HEK293T (cell line): ENCODE data around the gene MYBPC3.

Experiments used
- CTCF ChIA-PET: fragments of 350-600 bp; formaldehyde crosslinking; extraction: SDS; loops from one replicate; lab custom pipeline; 2021; ENCODE audit warnings: antibody characterized with exemption, inconsistent platforms; lab: Yijun Ruan, JAX
- POLR2A ChIA-PET: fragments of 350-600 bp; formaldehyde crosslinking; extraction: SDS; loops from one replicate; lab custom pipeline; 2020; ENCODE audit warnings: antibody characterized with exemption, inconsistent platforms; lab: Yijun Ruan, JAX
- DNase-seq: peaks from one replicate; pipeline ENCODE4 v3.0.0; 2012; ENCODE audit warnings: mixed read lengths; ENCODE audit errors: extremely low spot score
- ARNT ChIP-seq: fragments of 450-650 bp; IDR thresholded peaks from 2 replicates; pipeline ENCODE4 v1.6.1; 2017; ENCODE audit warnings: mild to moderate bottlenecking
- BHLHE40 ChIP-seq: fragments of 450-650 bp; IDR thresholded peaks from 2 replicates; pipeline ENCODE4 v1.6.1; 2016; ENCODE audit warnings: mild to moderate bottlenecking, moderate library complexity, borderline replicate concordance
- CTBP1 ChIP-seq: fragments of 450-650 bp; IDR thresholded peaks from 2 replicates; pipeline ENCODE4 v1.6.1; 2016; ENCODE audit warnings: borderline replicate concordance
- ELF4 ChIP-seq: fragments of 450-650 bp; IDR thresholded peaks from 2 replicates; pipeline ENCODE4 v1.6.1; 2017; ENCODE audit warnings: antibody characterized with exemption
- FOXA1 ChIP-seq: fragments of 450-650 bp; IDR thresholded peaks from 2 replicates; pipeline ENCODE4 v1.6.1; 2016; ENCODE audit warnings: mild to moderate bottlenecking
- FOXK2 ChIP-seq: fragments of 450-650 bp; IDR thresholded peaks from 2 replicates; pipeline ENCODE4 v1.6.1; 2016; ENCODE audit warnings: mild to moderate bottlenecking
- FOXM1 ChIP-seq: fragments of 450-650 bp; IDR thresholded peaks from 2 replicates; pipeline ENCODE4 v1.6.1; 2017; ENCODE audit warnings: mild to moderate bottlenecking, borderline replicate concordance
- HDGF ChIP-seq: fragments of 450-650 bp; IDR thresholded peaks from 2 replicates; pipeline ENCODE4 v1.6.1; 2017; ENCODE audit warnings: antibody characterized with exemption, borderline replicate concordance
- L3MBTL2 ChIP-seq: fragments of 450-650 bp; conservative IDR thresholded peaks from 2 replicates; pipeline ENCODE4 v1.6.1; 2016; ENCODE audit warnings: mild to moderate bottlenecking
- LEF1 ChIP-seq: fragments of 450-650 bp; IDR thresholded peaks from 2 replicates; pipeline ENCODE4 v1.6.1; 2017; ENCODE audit warnings: mild to moderate bottlenecking, borderline replicate concordance
- NFRKB ChIP-seq: fragments of 450-650 bp; IDR thresholded peaks from 2 replicates; pipeline ENCODE4 v1.6.1; 2016; ENCODE audit warnings: mild to moderate bottlenecking, moderate library complexity
- PKNOX1 ChIP-seq: fragments of 450-650 bp; IDR thresholded peaks from 2 replicates; pipeline ENCODE4 v1.6.1; 2016
- SP1 ChIP-seq: fragments of 450-650 bp; IDR thresholded peaks from 2 replicates; pipeline ENCODE4 v1.6.1; 2017
- SUZ12 ChIP-seq: fragments of 450-650 bp; IDR thresholded peaks from 2 replicates; pipeline ENCODE4 v1.6.1; 2016; ENCODE audit warnings: mild to moderate bottlenecking
- TARDBP ChIP-seq: fragments of 450-650 bp; IDR thresholded peaks from 2 replicates; pipeline ENCODE4 v1.6.1; 2016
- ZNF384 ChIP-seq: fragments of 450-650 bp; IDR thresholded peaks from 2 replicates; pipeline ENCODE4 v1.6.1; 2016

Gene MYBPC3

GRCh38 chr11:47376525-47377371, 24.2 kb upstream of the MYBPC3 start:
- no peak for DNase-seq
- POLR2A ChIA-PET, result no interaction called here
- CTCF ChIA-PET, result interaction anchor here (0.6 to 1.1 kb wide), 2 partner anchors 36 to 99 kb away, joined by 3 to 4 read pairs; no protein-coding TSS in a partner anchor
- TF ChIP-seq BHLHE40, result no peak
- TF ChIP-seq SP1, result no peak
- TF ChIP-seq FOXA1, result no peak
- no peak for TF ChIP-seq L3MBTL2
- TF ChIP-seq PKNOX1, result no peak; the same call in 1 of the 2 replicates
- TF ChIP-seq ELF4, result no peak
- TF ChIP-seq TARDBP, result no peak

- TF ChIP-seq FOXK2 (no peak), SUZ12 (no peak), SP1 (no peak), HDGF (no peak), ARNT (no peak), LEF1 (no peak)
- no peak for DNase-seq
- CTCF ChIA-PET, result interaction anchor here (0.6 kb wide), 2 partner anchors 21 to 100 kb away, joined by 3 to 4 read pairs; no protein-coding TSS in a partner anchor
- POLR2A ChIA-PET, result no interaction called here
Measured at GRCh38 chr11:47376107-47376524, 23.6 kb upstream of the MYBPC3 start.

- ChIA-PET POLR2A (no interaction called here), CTCF (interaction anchor here (0.6 to 1.7 kb wide), 2 partner anchors 21 to 24 kb away, joined by 3 to 8 read pairs; no protein-coding TSS in a partner anchor)
- DNase-seq, result no peak
- TF ChIP-seq ZNF384, result no peak
- TF ChIP-seq ELF4, result no peak
- TF ChIP-seq FOXK2, result no peak
- TF ChIP-seq SP1, result no peak
- TF ChIP-seq CTBP1, result no peak
- TF ChIP-seq TARDBP, result no peak
- no peak for TF ChIP-seq PKNOX1
- no peak for TF ChIP-seq ARNT
- TF ChIP-seq FOXA1, result no peak
- no peak for TF ChIP-seq LEF1
- TF ChIP-seq HDGF, result no peak
- no peak for TF ChIP-seq SUZ12
- no peak for TF ChIP-seq FOXM1
- no peak for TF ChIP-seq L3MBTL2
- TF ChIP-seq BHLHE40, result no peak
- no peak for TF ChIP-seq NFRKB
Measured at GRCh38 chr11:47375546-47376085, 23.1 kb upstream of the MYBPC3 start.

GRCh38 chr11:47375020-47375419, 22.5 kb upstream of the MYBPC3 start:
- ChIA-PET POLR2A (interaction anchor here (0.9 to 1.5 kb wide), 3 partner anchors 20 to 33 kb away, joined by 3 to 15 read pairs (median 3); partner anchors contain the start of gene SLC39A13), CTCF (interaction anchor here (0.8 to 1.7 kb wide), 7 partner anchors 13 to 478 kb away, joined by 3 to 13 read pairs (median 4); no protein-coding TSS in a partner anchor)
- TF ChIP-seq CTBP1 (no peak), L3MBTL2 (no peak), TARDBP (no peak), FOXM1 (no peak), ZNF384 (no peak), BHLHE40 (no peak), ELF4 (no peak), FOXK2 (no peak), ARNT (no peak), FOXA1 (no peak), NFRKB (no peak), SP1 (no peak)
- no peak for DNase-seq

- POLR2A ChIA-PET, result interaction anchor here (0.7 to 1.5 kb wide), 4 partner anchors 20 to 52 kb away, joined by 3 to 15 read pairs (median 3); partner anchors contain the start of genes PSMC3 and SLC39A13
- CTCF ChIA-PET, result interaction anchor here (0.6 to 1.8 kb wide), 19 partner anchors 9 to 478 kb away, joined by 3 to 13 read pairs (median 4); partner anchors contain the start of gene PSMC3
- DNase-seq, result no peak
- TF ChIP-seq ARNT (no peak), TARDBP (no peak), FOXM1 (no peak), FOXA1 (no peak), ELF4 (no peak), HDGF (no peak), PKNOX1 (no peak), SUZ12 (no peak)
Measured at GRCh38 chr11:47374720-47375019, 22.2 kb upstream of the MYBPC3 start.
